Testis (tissue), 2 donors: ENCODE results near the gene SPC25.

Source experiments
- POLR2A ChIP-seq: fragments of 450-650 bp; IDR thresholded peaks from one replicate; pipeline ENCODE4 v1.6.1; 2017; ENCODE audit warnings: antibody characterized with exemption, mild to moderate bottlenecking, moderate library complexity
- TF ChIP-seq, protein P1 (sequence below), 3 experiments: fragments of 450-650 bp in 2 of 3; fragments of 200-600 bp in 1 of 3; sonication (generic) in 1 of 3; IDR thresholded peaks; one replicate each; pipeline ENCODE4 v1.5.1; 2016 to 2019; ENCODE audit warnings: antibody characterized with exemption in 3 of 3, mild to moderate bottlenecking in 2 of 3, moderate library complexity in 1 of 3

DNA sequence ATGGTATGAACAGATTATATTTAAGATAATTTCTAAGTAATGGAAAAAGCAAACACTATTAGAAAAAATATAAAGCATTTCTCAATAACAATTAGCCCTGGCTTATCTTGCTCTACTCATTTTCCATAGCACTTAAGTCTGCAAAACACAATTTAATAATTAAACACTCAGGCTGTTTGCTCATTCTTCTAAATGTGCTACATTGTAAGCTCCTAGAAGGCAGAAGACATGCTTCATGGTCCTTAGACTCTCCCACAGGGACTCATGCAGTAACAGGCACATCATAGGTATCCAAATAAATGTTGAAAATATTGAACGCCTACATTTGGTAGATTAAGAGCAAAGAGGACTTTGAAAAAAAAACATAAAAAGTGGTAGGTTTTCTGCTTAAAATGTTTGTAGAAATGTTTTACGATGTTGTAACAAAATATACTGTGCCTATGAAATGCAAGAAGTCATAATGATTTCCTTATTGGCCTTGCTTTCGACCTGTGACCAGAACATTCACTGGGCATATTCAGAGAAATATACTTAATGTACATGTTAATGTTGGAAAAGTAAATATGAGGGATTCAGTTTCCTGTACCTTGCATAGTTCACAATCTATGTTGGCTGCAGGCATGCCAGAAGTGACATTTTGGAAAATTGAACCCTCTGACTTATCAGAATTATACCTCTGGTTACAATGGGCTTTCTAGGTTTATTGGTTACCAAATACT, 38.0 kb upstream of the SPC25 start:
- TF ChIP-seq, protein P1, sequence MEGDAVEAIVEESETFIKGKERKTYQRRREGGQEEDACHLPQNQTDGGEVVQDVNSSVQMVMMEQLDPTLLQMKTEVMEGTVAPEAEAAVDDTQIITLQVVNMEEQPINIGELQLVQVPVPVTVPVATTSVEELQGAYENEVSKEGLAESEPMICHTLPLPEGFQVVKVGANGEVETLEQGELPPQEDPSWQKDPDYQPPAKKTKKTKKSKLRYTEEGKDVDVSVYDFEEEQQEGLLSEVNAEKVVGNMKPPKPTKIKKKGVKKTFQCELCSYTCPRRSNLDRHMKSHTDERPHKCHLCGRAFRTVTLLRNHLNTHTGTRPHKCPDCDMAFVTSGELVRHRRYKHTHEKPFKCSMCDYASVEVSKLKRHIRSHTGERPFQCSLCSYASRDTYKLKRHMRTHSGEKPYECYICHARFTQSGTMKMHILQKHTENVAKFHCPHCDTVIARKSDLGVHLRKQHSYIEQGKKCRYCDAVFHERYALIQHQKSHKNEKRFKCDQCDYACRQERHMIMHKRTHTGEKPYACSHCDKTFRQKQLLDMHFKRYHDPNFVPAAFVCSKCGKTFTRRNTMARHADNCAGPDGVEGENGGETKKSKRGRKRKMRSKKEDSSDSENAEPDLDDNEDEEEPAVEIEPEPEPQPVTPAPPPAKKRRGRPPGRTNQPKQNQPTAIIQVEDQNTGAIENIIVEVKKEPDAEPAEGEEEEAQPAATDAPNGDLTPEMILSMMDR (IDR thresholded peaks at IDR 0.05), result no peak
- TF ChIP-seq POLR2A, result no peak
